Measurements from ENCODE around the gene ZP1. TPM values are rescaled to one million over a fixed set of nuclear protein-coding genes. Genes with fewer than 3 reads are reported as not detected.

ZP1 gene
- total RNA-seq, 6 experiments from 2014 or later: 0.13 to 0.30 (median 0.29) TPM; not detected in 3

DNA sequence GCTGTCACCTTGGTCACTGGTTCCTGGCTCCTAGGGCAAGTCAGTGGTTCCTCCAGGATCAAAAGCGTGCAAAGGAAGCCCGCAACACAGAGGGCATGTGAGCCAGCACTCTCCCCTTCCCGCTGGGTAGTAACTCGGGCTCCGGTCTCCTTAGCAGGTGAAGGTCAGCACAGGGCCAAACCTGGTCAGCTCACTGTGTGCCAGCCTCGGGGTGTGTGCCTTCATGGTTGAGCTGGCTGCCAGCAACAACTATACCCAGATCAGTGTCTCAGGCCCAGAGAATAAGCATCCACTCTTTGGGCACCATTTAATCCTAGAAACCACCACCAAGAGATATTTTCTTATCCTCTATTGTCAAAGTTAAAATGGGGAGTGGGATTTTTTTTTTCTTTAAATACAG lies 41.6 kb upstream of the ZP1 start:
- no peaks in the 10 kb centered on the region for H3K9me3 Mint-ChIP-seq
- peaks cover 35% of the 10 kb centered on the region for H3K27me3 Mint-ChIP-seq (ENCODE audit: insufficient read depth)
- no peak overlapping the region for H3K27ac Mint-ChIP-seq
- no peak overlapping the region for H3K4me3 Mint-ChIP-seq
- DNase-seq: no peak
- TF ChIP-seq, protein P1, sequence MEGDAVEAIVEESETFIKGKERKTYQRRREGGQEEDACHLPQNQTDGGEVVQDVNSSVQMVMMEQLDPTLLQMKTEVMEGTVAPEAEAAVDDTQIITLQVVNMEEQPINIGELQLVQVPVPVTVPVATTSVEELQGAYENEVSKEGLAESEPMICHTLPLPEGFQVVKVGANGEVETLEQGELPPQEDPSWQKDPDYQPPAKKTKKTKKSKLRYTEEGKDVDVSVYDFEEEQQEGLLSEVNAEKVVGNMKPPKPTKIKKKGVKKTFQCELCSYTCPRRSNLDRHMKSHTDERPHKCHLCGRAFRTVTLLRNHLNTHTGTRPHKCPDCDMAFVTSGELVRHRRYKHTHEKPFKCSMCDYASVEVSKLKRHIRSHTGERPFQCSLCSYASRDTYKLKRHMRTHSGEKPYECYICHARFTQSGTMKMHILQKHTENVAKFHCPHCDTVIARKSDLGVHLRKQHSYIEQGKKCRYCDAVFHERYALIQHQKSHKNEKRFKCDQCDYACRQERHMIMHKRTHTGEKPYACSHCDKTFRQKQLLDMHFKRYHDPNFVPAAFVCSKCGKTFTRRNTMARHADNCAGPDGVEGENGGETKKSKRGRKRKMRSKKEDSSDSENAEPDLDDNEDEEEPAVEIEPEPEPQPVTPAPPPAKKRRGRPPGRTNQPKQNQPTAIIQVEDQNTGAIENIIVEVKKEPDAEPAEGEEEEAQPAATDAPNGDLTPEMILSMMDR (IDR thresholded peaks at IDR 0.05): no peak
- no peaks in the 10 kb centered on the region for H3K36me3 Mint-ChIP-seq (ENCODE audit: low read depth)
- H3K4me1 Mint-ChIP-seq (ENCODE audit: low read depth): no peaks in the 10 kb centered on the region

DNA sequence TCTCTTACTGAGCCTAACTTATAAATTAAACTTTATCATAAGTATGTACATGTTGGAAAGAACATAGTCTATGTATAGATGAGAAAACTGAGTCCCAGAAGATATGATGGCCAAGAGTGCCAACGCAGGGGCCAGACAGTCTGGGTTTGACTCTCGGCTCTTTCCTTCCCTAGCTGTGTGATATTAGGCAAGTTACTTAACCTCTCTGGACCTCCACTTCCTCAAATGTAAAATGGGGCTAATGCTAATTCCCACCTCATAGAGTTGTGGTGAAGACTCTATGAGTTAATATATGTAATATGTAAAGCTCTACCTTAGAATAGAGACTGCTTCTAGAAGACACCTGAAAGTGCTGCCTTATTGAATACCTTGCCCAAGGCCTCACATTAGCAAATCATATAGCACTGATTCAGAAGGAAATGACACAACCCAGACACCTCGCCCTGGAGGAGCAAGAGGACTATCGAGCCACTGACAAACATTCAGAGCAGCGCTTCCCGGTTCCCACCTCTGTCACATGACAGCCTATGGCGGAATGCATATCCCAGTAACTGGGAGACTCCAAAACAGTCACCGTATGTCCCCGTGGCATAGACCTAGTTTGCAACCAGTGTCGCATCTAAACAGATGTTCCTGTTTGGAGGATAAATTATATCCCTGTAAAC lies 36.7 kb upstream of the ZP1 start:
- Mint-ChIP-seq H3K27ac (no peak overlapping the region), H3K27me3 (ENCODE audit: insufficient read depth) (peaks cover 15% of the 10 kb centered on the region), H3K9me3 (no peaks in the 10 kb centered on the region), H3K36me3 (ENCODE audit: low read depth) (no peaks in the 10 kb centered on the region), H3K4me3 (no peak overlapping the region), H3K4me1 (ENCODE audit: low read depth) (peaks cover 26% of the 10 kb centered on the region)
- TF ChIP-seq, protein P1 (IDR thresholded peaks at IDR 0.05): no peak
- DNase-seq: no peak

DNA sequence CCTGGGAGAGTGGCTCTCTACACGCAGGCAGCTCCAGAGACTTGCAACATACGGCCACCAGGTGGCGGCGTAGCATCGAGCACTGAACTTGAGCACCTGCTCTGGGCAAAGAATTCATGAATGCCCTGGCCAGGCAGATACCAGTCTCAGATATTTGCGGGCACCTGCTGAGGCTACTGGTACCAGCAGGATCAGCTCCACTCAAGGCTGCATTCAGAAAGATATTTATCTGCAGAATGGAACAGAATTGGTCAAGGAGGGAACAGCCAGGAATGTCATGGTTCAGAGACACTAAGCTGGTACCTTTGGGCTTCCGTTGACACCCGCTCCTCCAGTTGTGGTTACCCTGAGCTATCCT lies 36.2 kb upstream of the ZP1 start:
- no peaks in the 10 kb centered on the region for H3K9me3 Mint-ChIP-seq

DNA sequence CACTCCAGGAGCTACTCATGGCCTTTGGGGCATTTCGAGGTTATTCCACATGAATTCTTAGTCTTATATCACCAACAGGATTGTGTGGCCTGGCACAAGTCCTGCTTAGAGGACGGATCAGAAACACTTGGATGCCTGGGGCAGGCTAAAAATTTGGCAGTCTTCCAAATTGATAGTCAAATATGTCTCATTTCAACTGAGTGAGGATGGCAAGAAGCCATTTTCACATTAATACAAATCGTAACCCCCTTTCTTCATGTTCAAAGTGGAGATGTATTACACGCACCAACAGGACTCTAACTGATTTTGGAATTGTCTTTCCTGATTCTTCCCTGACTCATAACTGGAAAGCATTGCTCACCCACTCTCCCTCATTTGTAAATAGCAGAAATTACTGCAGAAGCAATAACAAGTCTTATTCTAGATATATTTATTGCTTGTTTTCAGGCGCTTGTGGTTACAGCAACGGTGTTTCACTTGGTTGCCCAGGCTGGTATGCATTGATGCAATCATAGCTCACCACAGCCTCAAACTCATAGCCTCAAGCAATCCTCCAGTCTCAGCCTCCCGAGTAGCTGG lies 35.8 kb upstream of the ZP1 start:
- TF ChIP-seq, protein P1 (IDR thresholded peaks at IDR 0.05): no peak
- no peaks in the 10 kb centered on the region for H3K9me3 Mint-ChIP-seq
- DNase-seq: peak; percentile 77
- H3K27ac Mint-ChIP-seq: peak overlapping the region; percentile 62; the same call in 1 of the 2 replicates
- peaks cover 15% of the 10 kb centered on the region for H3K27me3 Mint-ChIP-seq (ENCODE audit: insufficient read depth)
- H3K36me3 Mint-ChIP-seq (ENCODE audit: low read depth): no peaks in the 10 kb centered on the region
- H3K4me3 Mint-ChIP-seq: no peak overlapping the region
- peaks cover 33% of the 10 kb centered on the region for H3K4me1 Mint-ChIP-seq (ENCODE audit: low read depth)

More for the DNA sequence above, 36.2 kb upstream of the ZP1 start:
- H3K27me3 Mint-ChIP-seq (ENCODE audit: insufficient read depth): peaks cover 15% of the 10 kb centered on the region
- DNase-seq: peak; percentile 62
- H3K4me3 Mint-ChIP-seq: no peak overlapping the region
- peaks cover 32% of the 10 kb centered on the region for H3K4me1 Mint-ChIP-seq (ENCODE audit: low read depth)
- TF ChIP-seq, protein P1 (IDR thresholded peaks at IDR 0.05): peak; percentile 99
- no peak overlapping the region for H3K27ac Mint-ChIP-seq
- H3K36me3 Mint-ChIP-seq (ENCODE audit: low read depth): no peaks in the 10 kb centered on the region

DNA sequence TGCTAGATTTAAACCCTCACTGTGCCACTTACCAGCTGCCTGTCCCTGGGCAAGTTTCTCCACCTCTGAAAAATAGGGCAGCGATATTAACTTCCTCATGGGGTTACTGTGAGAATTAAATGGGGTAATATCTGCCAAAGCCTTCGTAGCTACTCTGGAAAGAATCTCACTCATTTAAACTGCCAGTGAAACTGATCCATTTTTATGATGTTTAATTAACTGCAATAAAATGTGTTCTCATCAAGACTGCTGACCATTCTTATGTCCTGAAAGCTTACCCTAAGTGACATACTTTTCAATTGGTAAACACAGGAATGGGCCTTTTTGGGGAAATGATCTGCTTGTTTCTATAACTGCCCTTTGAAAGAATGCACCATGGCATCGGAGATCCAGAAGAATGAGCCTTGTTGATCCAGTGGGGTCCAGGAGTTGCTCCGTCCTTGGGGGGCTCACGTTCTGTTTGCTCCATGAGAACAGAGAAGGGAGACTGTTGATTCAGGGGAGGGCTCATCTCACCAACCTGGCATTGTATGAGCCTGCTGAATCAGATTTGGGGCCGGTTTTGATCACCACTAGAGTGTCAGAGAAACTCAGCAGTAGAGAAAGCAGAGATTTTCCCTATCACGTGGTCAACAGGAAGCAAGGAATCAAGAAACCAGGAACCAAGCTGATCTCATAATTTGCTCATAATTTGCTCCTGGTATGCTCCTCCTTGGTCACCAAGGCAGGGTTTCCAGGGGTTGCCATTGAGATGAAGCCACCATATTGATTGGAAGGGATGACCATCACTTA lies 32.4 kb upstream of the ZP1 start:
- no peak for DNase-seq

More for the DNA sequence above, 32.4 kb upstream of the ZP1 start:
- H3K9me3 Mint-ChIP-seq: no peaks in the 10 kb centered on the region
- H3K36me3 Mint-ChIP-seq (ENCODE audit: low read depth): no peaks in the 10 kb centered on the region
- H3K4me3 Mint-ChIP-seq: no peak overlapping the region
- H3K27ac Mint-ChIP-seq: no peak overlapping the region
- H3K27me3 Mint-ChIP-seq (ENCODE audit: insufficient read depth): peaks cover 12% of the 10 kb centered on the region
- TF ChIP-seq, protein P1 (IDR thresholded peaks at IDR 0.05): no peak
- peaks cover 37% of the 10 kb centered on the region for H3K4me1 Mint-ChIP-seq (ENCODE audit: low read depth)

Data from HFFc6 (cell line).